HG03175 (cell line): ENCODE measurements around the gene RBM38.
"Not testable (repeated sequence)": the region's sequence is repeated elsewhere in the genome, so short reads cannot be mapped to it uniquely, and the experiment has no call there.

Experiments used
- ATAC-seq: cut with Tn5 transposase; IDR thresholded peaks from one replicate; pipeline ENCODE4 v1.9.1; 2021; ENCODE audit warnings: mild to moderate bottlenecking, moderate library complexity; ENCODE audit not compliant: unreplicated experiment

The RBM38 gene

GRCh38 chr20:57390604-57391438 is at the start of gene RBM38:
RBM38 (plus strand) TSS chr20:57391396; CDS start chr20:57391582, 186 bp downstream.
- ATAC-seq = peak; percentile 51

- no peak for ATAC-seq
These were observed 49.5 kb upstream of the RBM38 start for GRCh38 chr20:57341663-57342062.

- no peak for ATAC-seq
These were observed 48.4 kb upstream of the RBM38 start for GRCh38 chr20:57342829-57343228.

- no peak for ATAC-seq
These were observed 44.7 kb upstream of the RBM38 start for GRCh38 chr20:57346477-57346876.

- no peak for ATAC-seq
These were observed 43.8 kb upstream of the RBM38 start for GRCh38 chr20:57347393-57347792.

- ATAC-seq = not testable (repeated sequence)
These were observed 42.8 kb upstream of the RBM38 start for GRCh38 chr20:57348200-57348921.

- ATAC-seq = not testable (repeated sequence)
These were observed 42.1 kb upstream of the RBM38 start for GRCh38 chr20:57348922-57349574.

GRCh38 chr20:57350081-57350710 is 41.0 kb upstream of the RBM38 start:
- no peak for ATAC-seq

- not testable (repeated sequence) for ATAC-seq
These were observed 40.5 kb upstream of the RBM38 start for GRCh38 chr20:57350726-57351041.

GRCh38 chr20:57351042-57351783 is 40.0 kb upstream of the RBM38 start, which contains the start of gene RAE1:
RAE1 (plus strand) TSS chr20:57351255; CDS start chr20:57354039, 2,784 bp downstream.
- ATAC-seq = peak; percentile 88

GRCh38 chr20:57352305-57352704 is 38.9 kb upstream of the RBM38 start:
- ATAC-seq = no peak

- no peak for ATAC-seq
These were observed 37.8 kb upstream of the RBM38 start for GRCh38 chr20:57353351-57353750.

- no peak for ATAC-seq
These were observed 29.7 kb upstream of the RBM38 start for GRCh38 chr20:57361517-57361916.

GRCh38 chr20:57364451-57364850 is 26.7 kb upstream of the RBM38 start:
- ATAC-seq = no peak

GRCh38 chr20:57369596-57369995 is 21.6 kb upstream of the RBM38 start:
- ATAC-seq = no peak

GRCh38 chr20:57370316-57370715 is 20.9 kb upstream of the RBM38 start:
- no peak for ATAC-seq

- ATAC-seq = no peak
These were observed 19.8 kb upstream of the RBM38 start for GRCh38 chr20:57371363-57371762.

- ATAC-seq = no peak
These were observed 19.0 kb upstream of the RBM38 start for GRCh38 chr20:57372157-57372556.

GRCh38 chr20:57372581-57373350 is 18.4 kb upstream of the RBM38 start:
- no peak for ATAC-seq
